GM12878 (cell line): ENCODE measurements around the gene MYLK4.

Experiments used
- ATF7 ChIP-seq: fragments of 450-650 bp; IDR thresholded peaks from 2 replicates; pipeline ENCODE4 v1.6.1; 2016; ENCODE audit warnings: low read depth, mild to moderate bottlenecking
- CEBPB ChIP-seq, 2 experiments: fragments of 150-350 bp in 1 of 2; IDR thresholded peaks; 2 replicates each; pipeline ENCODE4 v1.6.1; 2012 to 2014; ENCODE audit warnings: low read depth in 2 of 2, low read length in 2 of 2, borderline replicate concordance in 1 of 2, inconsistent platforms in 1 of 2
- CHD4 ChIP-seq: fragments of 200-600 bp; sonication (generic); IDR thresholded peaks from 2 replicates; pipeline ENCODE4 v1.6.1; 2016; ENCODE audit warnings: mild to moderate bottlenecking
- CTCF ChIP-seq, 3 experiments: IDR thresholded peaks in 2 of 3; conservative IDR thresholded peaks in 1 of 3; 2 replicates each; pipeline ENCODE4 v1.5.1; 2011; ENCODE audit warnings: low read depth in 3 of 3, low read length in 3 of 3, mild to moderate bottlenecking in 3 of 3, control low read depth in 2 of 3, moderate library complexity in 2 of 3, inconsistent platforms in 1 of 3, mixed read lengths in 1 of 3; ENCODE audit not compliant: control insufficient read depth in 2 of 3, insufficient read depth in 1 of 3; ENCODE audit errors: extremely low read depth in 1 of 3
- E4F1 ChIP-seq: fragments of 450-650 bp; IDR thresholded peaks from 2 replicates; pipeline ENCODE4 v1.6.1; 2018; ENCODE audit warnings: borderline replicate concordance, mild to moderate bottlenecking; ENCODE audit not compliant: partially characterized antibody
- NFYB ChIP-seq: IDR thresholded peaks from 2 replicates; pipeline ENCODE4 v1.6.1; 2011; ENCODE audit warnings: low read depth, mild to moderate bottlenecking, low read length, improper control_type of control experiment, moderate library complexity; ENCODE audit not compliant: insufficient read depth
- POLR2AphosphoS5 ChIP-seq: IDR thresholded peaks from 2 replicates; pipeline ENCODE4 v1.6.1; 2011; ENCODE audit warnings: mild to moderate bottlenecking, low read length, inconsistent platforms
- RAD21 ChIP-seq: IDR thresholded peaks from 2 replicates; pipeline ENCODE4 v1.6.1; 2011; ENCODE audit warnings: mild to moderate bottlenecking, low read depth, low read length, moderate library complexity; ENCODE audit not compliant: insufficient read depth
- TCF12 ChIP-seq: IDR thresholded peaks from 2 replicates; pipeline ENCODE4 v1.6.1; 2011; ENCODE audit warnings: low read depth, mild to moderate bottlenecking, low read length

- no peak for TF ChIP-seq POLR2AphosphoS5
- TF ChIP-seq CTCF (IDR thresholded peaks at IDR 0.05 in 2 of 3, conservative IDR thresholded peaks at IDR 0.05 in 1 of 3; ENCODE audit: control insufficient read depth in 2 of 3, extremely low read depth in 1 of 3, insufficient read depth in 1 of 3, low read depth in 3 of 3, low read length in 3 of 3) = peak; percentile 45 to 53 (median 47); a peak in 5 of 6 replicates
- TF ChIP-seq ATF7 = no peak
- TF ChIP-seq CHD4 = no peak
- peak; percentile 30; the same call in 1 of the 2 replicates for TF ChIP-seq RAD21
- TF ChIP-seq TCF12 = no peak
- no peak for TF ChIP-seq NFYB
- no peak for TF ChIP-seq E4F1
- TF ChIP-seq CEBPB (IDR thresholded peaks at IDR 0.05; ENCODE audit: borderline replicate concordance in 1 of 2, low read depth in 2 of 2, low read length in 2 of 2) = no peak
Measured at GRCh38 chr6:2760882-2761842, 10.4 kb upstream of the MYLK4 start.
